ENCODE measurements around the gene ZFP42.

DNA sequence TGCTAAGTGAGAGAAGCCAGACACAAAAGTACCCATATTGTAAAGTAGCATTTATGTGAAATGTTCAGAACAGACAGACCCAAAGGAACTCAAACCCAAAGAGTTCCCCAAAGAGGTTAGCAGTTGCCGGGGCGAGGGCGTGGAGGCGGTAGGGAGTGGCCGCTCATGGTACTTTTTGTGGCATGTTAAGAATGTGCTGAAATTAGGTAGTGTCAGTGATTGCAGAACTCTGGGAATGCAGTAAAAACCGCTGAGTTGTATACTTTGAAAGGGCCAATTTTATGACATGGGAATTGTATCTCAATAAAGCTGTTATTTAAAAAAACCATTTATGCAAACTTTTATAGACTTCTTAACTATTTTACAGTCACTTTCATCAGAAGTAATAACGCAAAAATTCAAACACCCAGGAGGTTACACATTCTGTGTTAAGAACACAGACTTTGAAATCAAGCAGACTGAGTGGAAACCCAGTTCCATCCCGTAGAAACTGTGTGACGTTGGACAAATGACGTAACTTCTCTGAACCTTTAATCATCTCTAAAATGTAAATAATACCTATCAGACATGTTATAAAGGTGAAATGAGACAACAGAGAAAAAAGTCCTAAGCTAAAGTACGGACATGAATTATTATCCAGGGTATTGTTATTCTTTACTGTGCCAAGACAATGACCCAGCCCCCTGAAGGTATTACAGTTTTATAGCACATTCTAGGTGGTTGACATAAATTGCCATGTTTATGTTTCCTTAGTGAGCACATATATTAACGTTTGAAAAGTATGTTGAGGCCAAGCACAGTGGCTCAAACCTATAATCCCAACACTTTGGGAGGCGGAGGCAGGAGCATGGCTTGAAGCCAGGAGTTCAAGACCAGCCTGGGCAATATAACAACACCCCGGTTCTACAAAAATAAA lies 19.7 kb downstream of the ZFP42 start:
- TF ChIP-seq, protein P1, sequence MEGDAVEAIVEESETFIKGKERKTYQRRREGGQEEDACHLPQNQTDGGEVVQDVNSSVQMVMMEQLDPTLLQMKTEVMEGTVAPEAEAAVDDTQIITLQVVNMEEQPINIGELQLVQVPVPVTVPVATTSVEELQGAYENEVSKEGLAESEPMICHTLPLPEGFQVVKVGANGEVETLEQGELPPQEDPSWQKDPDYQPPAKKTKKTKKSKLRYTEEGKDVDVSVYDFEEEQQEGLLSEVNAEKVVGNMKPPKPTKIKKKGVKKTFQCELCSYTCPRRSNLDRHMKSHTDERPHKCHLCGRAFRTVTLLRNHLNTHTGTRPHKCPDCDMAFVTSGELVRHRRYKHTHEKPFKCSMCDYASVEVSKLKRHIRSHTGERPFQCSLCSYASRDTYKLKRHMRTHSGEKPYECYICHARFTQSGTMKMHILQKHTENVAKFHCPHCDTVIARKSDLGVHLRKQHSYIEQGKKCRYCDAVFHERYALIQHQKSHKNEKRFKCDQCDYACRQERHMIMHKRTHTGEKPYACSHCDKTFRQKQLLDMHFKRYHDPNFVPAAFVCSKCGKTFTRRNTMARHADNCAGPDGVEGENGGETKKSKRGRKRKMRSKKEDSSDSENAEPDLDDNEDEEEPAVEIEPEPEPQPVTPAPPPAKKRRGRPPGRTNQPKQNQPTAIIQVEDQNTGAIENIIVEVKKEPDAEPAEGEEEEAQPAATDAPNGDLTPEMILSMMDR (IDR thresholded peaks at IDR 0.05) = no peak
- no peak for TF ChIP-seq POLR2A (IDR thresholded peaks at IDR 0.05)
- TF ChIP-seq POLR2AphosphoS5 (IDR thresholded peaks at IDR 0.05) = no peak
